Lower leg skin (tissue), 4 donors: ENCODE results near the gene WNT7B. TPM values are rescaled to one million over a fixed set of nuclear protein-coding genes. Genes with fewer than 3 reads are reported as not detected.

Experiments used
- DNase-seq, 2 donors: peaks; one replicate each; pipeline ENCODE4 v3.0.0-alpha.2; 2019; ENCODE audit warnings: low spot score in 2 of 2
- H3K4me3 ChIP-seq: fragments of 200-600 bp; sonication (generic); 2 replicates; pipeline ENCODE4 v1.5.1; 2017; ENCODE audit warnings: mild to moderate bottlenecking, low read depth; ENCODE audit not compliant: poor library complexity, severe bottlenecking
- CTCF ChIP-seq, 3 donors: fragments of 450-650 bp; IDR thresholded peaks; one replicate each; pipeline ENCODE4 v1.5.1; 2016; ENCODE audit warnings: antibody characterized with exemption in 3 of 3, mild to moderate bottlenecking in 3 of 3, moderate library complexity in 2 of 3
- POLR2A ChIP-seq, 2 donors: fragments of 450-650 bp; IDR thresholded peaks; one replicate each; pipeline ENCODE4 v1.6.1; 2016 to 2017; ENCODE audit warnings: antibody characterized with exemption in 2 of 2, mild to moderate bottlenecking in 1 of 2, moderate library complexity in 1 of 2
- WGBS, 2 donors: methylation state at CpG; one replicate each; pipeline ENCODE4 v1.1.5; 2018; 5-methylcytosine and 5-hydroxymethylcytosine counted together
- intact Hi-C: fragments of 100-400 bp; cut with DNase I; formaldehyde crosslinking; loops from one replicate; pipeline ENCODE4 v1.15.0; 2023; ENCODE audit warnings: low total_unique reads
- total RNA-seq, 4 donors: library from RNA; depleted of rRNA; stranded (reverse); fragments of >200 nt; gene quantifications; one replicate each; pipeline ENCODE4 v1.1.0, GENCODE V29; 2016

WNT7B gene
- total RNA-seq, 4 donors from 2014 or later: 26.4 to 39.9 (median 33.9) TPM

- 67 to 69% methylated on average over 18 of the region's 18 CpGs for WGBS, 2 donors
- no peak for DNase-seq
- no peak overlapping the region for H3K4me3 ChIP-seq
- intact Hi-C loops: no loop called here
- TF ChIP-seq CTCF (IDR thresholded peaks at IDR 0.05) (no peak), POLR2A (IDR thresholded peaks at IDR 0.05) (no peak)
These were observed 23.8 kb downstream of the WNT7B start for GRCh38 chr22:45953178-45953577.

- no peak for DNase-seq
- intact Hi-C loops: no loop called here
- TF ChIP-seq POLR2A (IDR thresholded peaks at IDR 0.05): no peak
- TF ChIP-seq CTCF (IDR thresholded peaks at IDR 0.05): no peak
- 71 to 74% methylated on average over 9 to 11 of the region's 12 CpGs for WGBS, 2 donors
- no peak overlapping the region for H3K4me3 ChIP-seq
These were observed 24.4 kb downstream of the WNT7B start for GRCh38 chr22:45952553-45952952.

GRCh38 chr22:45952151-45952550 is 24.8 kb downstream of the WNT7B start:
- intact Hi-C loops: no loop called here
- WGBS, 2 donors: 54 to 77% methylated on average over 10 of the region's 15 CpGs
- DNase-seq: no peak
- no peak overlapping the region for H3K4me3 ChIP-seq
- no peak for TF ChIP-seq POLR2A (IDR thresholded peaks at IDR 0.05)
- no peak for TF ChIP-seq CTCF (IDR thresholded peaks at IDR 0.05)

- intact Hi-C loops: no loop called here
- no peak overlapping the region for H3K4me3 ChIP-seq
- TF ChIP-seq CTCF (IDR thresholded peaks at IDR 0.05) (no peak), POLR2A (IDR thresholded peaks at IDR 0.05) (no peak)
- 73 to 85% methylated on average over 20 to 22 of the region's 23 CpGs for WGBS, 2 donors
- DNase-seq: no peak
These were observed 27.1 kb downstream of the WNT7B start for GRCh38 chr22:45949891-45950290.

- TF ChIP-seq CTCF (IDR thresholded peaks at IDR 0.05) (no peak), POLR2A (IDR thresholded peaks at IDR 0.05) (no peak)
- no peak overlapping the region for H3K4me3 ChIP-seq
- intact Hi-C loops: no loop called here
- DNase-seq: no peak
- 64% methylated on average over 10 to 17 of the region's 22 CpGs for WGBS, 2 donors
These were observed 27.6 kb downstream of the WNT7B start for GRCh38 chr22:45949258-45949870.

GRCh38 chr22:45948081-45948648 is 28.8 kb downstream of the WNT7B start:
- intact Hi-C loops: no loop called here
- no peak for DNase-seq
- WGBS, 2 donors: 25 to 46% methylated on average over 17 to 18 of the region's 21 CpGs
- H3K4me3 ChIP-seq: no peak overlapping the region
- no peak for TF ChIP-seq CTCF (IDR thresholded peaks at IDR 0.05)
- TF ChIP-seq POLR2A (IDR thresholded peaks at IDR 0.05): no peak
